K562 (cell line): ENCODE results near the gene CDC5L. TPM values are rescaled to one million over a fixed set of nuclear protein-coding genes. Genes with fewer than 3 reads are reported as not detected.

Experiments used
- ATAC-seq: fragments of 200-7000 bp; cut with Tn5 transposase; 3 replicates; pipeline ENCODE4 v1.9.1; 2020; ENCODE audit warnings: moderate library complexity
- BruUV-seq: library from RNA; stranded (reverse); fragments of 400-500 nt; replicated peaks from 2 replicates; lab custom pipeline; 2021; lab: Mats Ljungman, UMichigan
- CTCF ChIA-PET: fragments of 300-600 bp; formaldehyde crosslinking; extraction: SDS; loops from one replicate; lab custom pipeline; 2021; ENCODE audit warnings: low intra/inter-chr PET ratio; lab: Yijun Ruan, JAX
- POLR2A ChIA-PET: fragments of 300-600, 350-650 bp; sonication (Branson Sonifier 250); formaldehyde crosslinking; extraction: SDS; loops from one replicate; lab custom pipeline; 2021; ENCODE audit warnings: antibody characterized with exemption, inconsistent platforms; lab: Yijun Ruan, JAX
- DNase-seq, 4 experiments: peaks; one replicate each; pipeline versions ENCODE4 v3.0.0 to v3.0.0-alpha.2; 2011 to 2018; ENCODE audit warnings: low spot score in 3 of 4, mixed read lengths in 3 of 4; ENCODE audit errors: extremely low read depth in 1 of 4
- FAIRE-seq: peaks from 2 replicates; lab custom pipeline; 2011; peaks lifted over from hg19 to GRCh38; lab: Jason Lieb, UNC
- H2AFZ ChIP-seq: 2 replicates; pipeline ENCODE4 v1.6.0; 2011; ENCODE audit warnings: low read depth, low read length, control low read depth, inconsistent platforms
- H3K27ac ChIP-seq: fragments of 200-600 bp; 3 replicates; pipeline ENCODE4 v1.8.0; 2011; ENCODE audit warnings: low read depth, mild to moderate bottlenecking, control low read depth, inconsistent platforms, low read length, moderate library complexity, mixed read lengths; ENCODE audit errors: extremely low read depth
- H3K27me3 ChIP-seq, 2 experiments: fragments of 300-600 bp in 1 of 2; 2 replicates in 1 of 2; 3 replicates in 1 of 2; pipeline versions ENCODE4 v1.6.0 to v1.8.0; 2011; ENCODE audit warnings: inconsistent platforms in 2 of 2, low read length in 2 of 2, mild to moderate bottlenecking in 1 of 2, mixed read lengths in 1 of 2, moderate library complexity in 1 of 2; ENCODE audit not compliant: control insufficient read depth in 2 of 2, insufficient read depth in 2 of 2
- H3K36me3 ChIP-seq: fragments of 300-600 bp; 3 replicates; pipeline ENCODE4 v1.8.0; 2011; ENCODE audit warnings: mild to moderate bottlenecking, low read length, inconsistent platforms; ENCODE audit not compliant: control insufficient read depth, insufficient read depth
- H3K4me1 ChIP-seq, 2 experiments: fragments of 200-600 bp in 1 of 2; replicated peaks in 1 of 2; 2 replicates in 1 of 2; 3 replicates in 1 of 2; pipeline versions ENCODE4 v1.5.1 to v1.8.0; 2011; ENCODE audit warnings: inconsistent platforms in 2 of 2, low read length in 2 of 2, mild to moderate bottlenecking in 1 of 2, mixed read lengths in 1 of 2, moderate library complexity in 1 of 2; ENCODE audit not compliant: control insufficient read depth in 2 of 2, insufficient read depth in 2 of 2
- H3K4me2 ChIP-seq: 2 replicates; pipeline ENCODE4 v1.6.1; 2011; ENCODE audit warnings: low read length, control low read depth, inconsistent platforms, mixed read lengths; ENCODE audit not compliant: insufficient read depth
- H3K4me3 ChIP-seq: fragments of 200-600 bp; sonication (generic), shearing (Covaris generic); 2 replicates; pipeline ENCODE4 v1.5.1; 2016; ENCODE audit warnings: control low read depth, inconsistent platforms
- H3K79me2 ChIP-seq: fragments of 200-600 bp; 3 replicates; pipeline ENCODE4 v1.8.0; 2011; ENCODE audit warnings: low read length, inconsistent platforms; ENCODE audit not compliant: control insufficient read depth, insufficient read depth
- H3K9ac ChIP-seq, 2 experiments: 2 replicates each; pipeline versions ENCODE4 v1.6.0 to v1.6.1; 2011; ENCODE audit warnings: low read depth in 2 of 2, low read length in 2 of 2, control low read depth in 1 of 2, inconsistent platforms in 1 of 2, mild to moderate bottlenecking in 1 of 2, mixed read lengths in 1 of 2; ENCODE audit not compliant: insufficient read depth in 1 of 2
- H3K9me1 ChIP-seq: one replicate; pipeline ENCODE4 v1.6.0; 2011; ENCODE audit warnings: inconsistent platforms, mild to moderate bottlenecking, low read length, moderate library complexity; ENCODE audit not compliant: control insufficient read depth, insufficient read depth
- H3K9me3 ChIP-seq: replicated peaks from 2 replicates; pipeline ENCODE4 v1.5.1; 2011; ENCODE audit warnings: low read depth, low read length, inconsistent platforms; ENCODE audit not compliant: control insufficient read depth, insufficient read depth
- H4K20me1 ChIP-seq: replicated peaks from 2 replicates; pipeline ENCODE4 v1.6.1; 2011; ENCODE audit warnings: low read length, inconsistent platforms, mixed read lengths; ENCODE audit not compliant: control insufficient read depth, insufficient read depth
- ATF3 ChIP-seq, 2 experiments: fragments of 450-650 bp in 1 of 2; sonication (generic) in 1 of 2; formaldehyde crosslinking in 1 of 2; IDR thresholded peaks in 1 of 2; conservative IDR thresholded peaks in 1 of 2; 2 replicates each; pipeline versions ENCODE4 v1.6.1 to v1.8.1; 2016 to 2023; ENCODE audit warnings: mild to moderate bottlenecking in 2 of 2, moderate library complexity in 2 of 2, inconsistent platforms in 1 of 2, missing genetic modification reagents in 1 of 2
- CBX2 ChIP-seq: fragments of 200-600 bp; sonication (generic); IDR thresholded peaks from one replicate; pipeline ENCODE4 v1.6.1; 2012; ENCODE audit warnings: mild to moderate bottlenecking, low read length, inconsistent platforms; ENCODE audit not compliant: insufficient read depth, poor library complexity, severe bottlenecking
- CEBPG ChIP-seq, 3 experiments: fragments of 200-800 bp in 1 of 3; sonication (Bioruptor generic) in 1 of 3; sonication (generic) in 1 of 3; formaldehyde crosslinking in 1 of 3; IDR thresholded peaks in 2 of 3; conservative IDR thresholded peaks in 1 of 3; 2 replicates each; pipeline versions ENCODE4 v1.6.1 to v1.8.0; 2016 to 2022; ENCODE audit warnings: missing compliant biosample characterization in 2 of 3, missing genetic modification characterization in 2 of 3, mild to moderate bottlenecking in 1 of 3, missing genetic modification reagents in 1 of 3
- DMBX1 ChIP-seq: fragments of 250-450 bp; sonication (Bioruptor Pico); IDR thresholded peaks from 2 replicates; pipeline ENCODE4 v1.8.0; 2022; ENCODE audit warnings: inconsistent platforms, mild to moderate bottlenecking, moderate library complexity, borderline replicate concordance
- PHF20 ChIP-seq: fragments of 450-650 bp; IDR thresholded peaks from 2 replicates; pipeline ENCODE4 v1.6.1; 2018; ENCODE audit not compliant: partially characterized antibody
- POLR2AphosphoS5 ChIP-seq: IDR thresholded peaks from 2 replicates; pipeline ENCODE4 v1.6.1; 2011; ENCODE audit warnings: mild to moderate bottlenecking, low read depth, low read length, moderate library complexity; ENCODE audit not compliant: control insufficient read depth, insufficient read depth
- ZFP1 ChIP-seq: fragments of 450-650 bp; formaldehyde crosslinking; IDR thresholded peaks from 2 replicates; pipeline ENCODE4 v1.4.0; 2020; ENCODE audit warnings: mild to moderate bottlenecking, mixed read lengths
- ZFP30 ChIP-seq: fragments of 250-450 bp; sonication (Bioruptor Pico); IDR thresholded peaks from 2 replicates; pipeline ENCODE4 v1.8.0; 2022; ENCODE audit warnings: moderate library complexity, mild to moderate bottlenecking, inconsistent platforms, borderline replicate concordance
- ZNF699 ChIP-seq: fragments of 250-450 bp; sonication (Bioruptor Pico); IDR thresholded peaks from 2 replicates; pipeline ENCODE4 v1.8.0; 2021; ENCODE audit warnings: mild to moderate bottlenecking, moderate library complexity; ENCODE audit not compliant: insufficient replicate concordance
- WGBS: fragments of 100-300 bp; shearing (Covaris generic); methylation state at CpG from one replicate; pipeline ENCODE4 v1.1.6; 2016; ENCODE audit warnings: low coverage, mixed read lengths; ENCODE audit not compliant: insufficient coverage; ENCODE audit errors: missing lambda C conversion rate; 5-methylcytosine and 5-hydroxymethylcytosine counted together
- in situ Hi-C: fragments of 300-500 bp; cut with MboI; formaldehyde crosslinking; loops from 4 replicates; pipeline ENCODE4 v1.15.0; 2018; ENCODE audit warnings: inconsistent platforms, mixed read lengths
- intact Hi-C: fragments of 100-400 bp; cut with micrococcal nuclease; formaldehyde crosslinking; loops from 2 replicates; pipeline ENCODE4 v1.14.2; 2022
- polyA plus RNA-seq, 8 experiments: library from polyadenylated mRNA; depleted of rRNA in 4 of 8; stranded (reverse) in 5 of 8; unstranded in 3 of 8; fragments of >200 nt; fragmentation: Nextera tagmentation in 2 of 8; fragmentation: Illumina TruSeq in 1 of 8; extraction: Ambion mirVana in 2 of 8; extraction: Trizol in 1 of 8; gene quantifications; 2 replicates each; pipeline versions ENCODE4 v1.2.1 to v1.2.3, GENCODE V29; 2011 to 2014; ENCODE audit warnings: inconsistent platforms in 1 of 8, missing spikeins in 1 of 8
- total RNA-seq, 7 experiments: library from RNA; depleted of rRNA in 6 of 7; stranded (reverse); fragments of >200 nt in 6 of 7; fragmentation: Illumina TruSeq in 2 of 7; extraction: Trizol in 2 of 7; gene quantifications; 2 replicates each; pipeline versions ENCODE4 v1.2.1 to v1.2.3, GENCODE V29; 2011 to 2021; ENCODE audit warnings: low replicate concordance in 1 of 7
- TF ChIP-seq, protein P1 (sequence below): IDR thresholded peaks from 3 replicates; pipeline ENCODE4 v1.6.1; 2011; ENCODE audit warnings: borderline replicate concordance, mild to moderate bottlenecking; ENCODE audit not compliant: insufficient read length, insufficient read depth

The CDC5L gene
- total and polyA plus RNA-seq, 9 of the 15 experiments (the other 6 are each of a cell fraction or from before 2014, with no cell fraction given), result 22.3 to 44.2 (median 30.8) TPM

DNA sequence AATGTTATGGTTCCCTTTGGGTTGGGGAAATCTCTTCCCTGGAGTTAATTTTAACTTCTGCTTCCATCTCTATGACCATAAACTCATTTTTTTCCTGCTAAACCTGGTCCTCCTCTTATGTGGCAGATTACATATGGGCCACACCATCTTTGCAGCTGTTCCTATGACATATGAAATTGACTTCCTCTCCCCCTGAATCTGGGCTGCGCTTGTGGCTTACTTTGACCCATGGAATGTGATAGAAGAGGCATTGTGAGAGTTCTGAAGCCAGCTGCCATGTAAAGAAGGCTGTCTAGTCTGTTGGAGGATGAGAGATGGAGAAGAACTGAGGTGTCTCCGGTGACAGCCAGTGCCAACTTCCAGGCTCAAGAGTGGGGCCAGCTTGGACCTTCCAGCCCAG lies 100.1 kb downstream of the CDC5L start:
- Histone ChIP-seq H3K27me3 (peaks cover 27 to 40% of the 10 kb centered on the region in 2 experiments), H3K36me3 (no peaks in the 10 kb centered on the region), H3K9ac (no peak overlapping the region), H3K9me1 (no peaks in the 10 kb centered on the region), H2AFZ (no peak overlapping the region), H3K4me1 (no peaks in the 10 kb centered on the region; a peak in 1 of 5 replicates), H3K27ac (no peak overlapping the region), H4K20me1 (no peaks in the 10 kb centered on the region), H3K4me3 (no peak overlapping the region), H3K9me3 (no peaks in the 10 kb centered on the region), H3K4me2 (no peak overlapping the region), H3K79me2 (no peaks in the 10 kb centered on the region)
- no peak for TF ChIP-seq PHF20
- intact Hi-C loops (no loop called here), in situ Hi-C loops (no loop called here)
- FAIRE-seq, result no peak
- no peak for DNase-seq
- ChIA-PET POLR2A (interaction anchor here (1.1 kb wide), 1 partner anchor 10 kb away, joined by 4 read pairs; no protein-coding TSS in a partner anchor), CTCF (no interaction called here)
- BruUV-seq, result no TSS peak
- no peak for ATAC-seq
- WGBS, result 4% methylated on average over 2 of the region's 2 CpGs

- Histone ChIP-seq H3K27ac (no peak overlapping the region), H2AFZ (no peak overlapping the region), H3K9me1 (no peaks in the 10 kb centered on the region), H3K4me2 (no peak overlapping the region), H3K4me1 (no peaks in the 10 kb centered on the region; a peak in 1 of 5 replicates), H3K4me3 (no peak overlapping the region), H3K36me3 (no peaks in the 10 kb centered on the region), H3K9me3 (no peaks in the 10 kb centered on the region), H4K20me1 (no peaks in the 10 kb centered on the region), H3K9ac (no peak overlapping the region), H3K79me2 (no peaks in the 10 kb centered on the region), H3K27me3 (peaks cover 19 to 26% of the 10 kb centered on the region in 2 experiments)
- BruUV-seq, result no TSS peak
- 2% methylated on average over 6 of the region's 6 CpGs for WGBS
- FAIRE-seq (no peak), DNase-seq (no peak), ATAC-seq (peak; percentile 12; the same call in 1 of the 3 replicates)
- intact Hi-C loops, result no loop called here
- in situ Hi-C loops, result no loop called here
- ChIA-PET CTCF (no interaction called here), POLR2A (interaction anchor here (0.6 to 1.8 kb wide), 6 partner anchors 12 to 185 kb away, joined by 3 to 10 read pairs (median 3); no protein-coding TSS in a partner anchor)
- TF ChIP-seq CEBPG (CRISPR knock-in tag; IDR thresholded peaks at IDR 0.05), result no peak
- TF ChIP-seq CEBPG (tag; conservative IDR thresholded peaks at IDR 0.05 in 1 of 2, IDR thresholded peaks at IDR 0.05 in 1 of 2), result peak in 1 of 2 experiments; percentile 55; a peak in 2 of 4 replicates
- TF ChIP-seq ZFP1 (CRISPR knock-in tag), result no peak
- TF ChIP-seq ZNF699 (CRISPR knock-in tag), result no peak
- no peak for TF ChIP-seq DMBX1
- TF ChIP-seq ATF3 (IDR thresholded peaks at IDR 0.05), result peak; percentile 22; the same call in 1 of the 2 replicates
- TF ChIP-seq ATF3 (CRISPR knock-in tag; conservative IDR thresholded peaks at IDR 0.05), result no peak
- TF ChIP-seq POLR2AphosphoS5, result no peak
- TF ChIP-seq ZFP30 (CRISPR knock-in tag), result no peak
- TF ChIP-seq, protein P1, sequence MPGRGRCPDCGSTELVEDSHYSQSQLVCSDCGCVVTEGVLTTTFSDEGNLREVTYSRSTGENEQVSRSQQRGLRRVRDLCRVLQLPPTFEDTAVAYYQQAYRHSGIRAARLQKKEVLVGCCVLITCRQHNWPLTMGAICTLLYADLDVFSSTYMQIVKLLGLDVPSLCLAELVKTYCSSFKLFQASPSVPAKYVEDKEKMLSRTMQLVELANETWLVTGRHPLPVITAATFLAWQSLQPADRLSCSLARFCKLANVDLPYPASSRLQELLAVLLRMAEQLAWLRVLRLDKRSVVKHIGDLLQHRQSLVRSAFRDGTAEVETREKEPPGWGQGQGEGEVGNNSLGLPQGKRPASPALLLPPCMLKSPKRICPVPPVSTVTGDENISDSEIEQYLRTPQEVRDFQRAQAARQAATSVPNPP, result no peak
- TF ChIP-seq CBX2, result no peak
Measured at GRCh38 chr6:44489910-44490604, 102.6 kb downstream of the CDC5L start.
